Adipocyte (in vitro differentiated cells): ENCODE results near the gene DPH6.

ENCODE experiments used
- DNase-seq: peaks from one replicate; pipeline ENCODE4 v3.0.0-alpha.2; 2015; ENCODE audit warnings: low read depth
- H3K27me3 ChIP-seq: replicated peaks from 2 replicates; pipeline ENCODE4 v1.7.0; 2013; ENCODE audit warnings: mild to moderate bottlenecking, low read length, moderate library complexity; ENCODE audit not compliant: control insufficient read depth, insufficient read depth
- H3K36me3 ChIP-seq: 2 replicates; pipeline ENCODE4 v1.7.0; 2013; ENCODE audit warnings: low read length, mild to moderate bottlenecking, moderate library complexity; ENCODE audit not compliant: control insufficient read depth, insufficient read depth, severe bottlenecking
- H3K4me1 ChIP-seq: 2 replicates; pipeline ENCODE4 v1.7.0; 2013; ENCODE audit warnings: mild to moderate bottlenecking, low read length, moderate library complexity; ENCODE audit not compliant: control insufficient read depth, insufficient read depth
- H3K4me3 ChIP-seq: 2 replicates; pipeline ENCODE4 v1.7.0; 2013; ENCODE audit warnings: mild to moderate bottlenecking, low read length, moderate library complexity
- H3K9ac ChIP-seq: 2 replicates; pipeline ENCODE4 v1.7.0; 2013; ENCODE audit warnings: mild to moderate bottlenecking, low read length, moderate library complexity
- H3K9me3 ChIP-seq: 2 replicates; pipeline ENCODE4 v1.7.0; 2013; ENCODE audit warnings: mild to moderate bottlenecking, low read length, moderate library complexity; ENCODE audit not compliant: control insufficient read depth

DPH6 gene

GRCh38 chr15:35560258-35560657, 14.3 kb upstream of the DPH6 start:
- Histone ChIP-seq H3K9ac (no peak overlapping the region), H3K9me3 (no peaks in the 10 kb centered on the region), H3K4me3 (no peak overlapping the region), H3K4me1 (peaks cover 27% of the 10 kb centered on the region), H3K27me3 (no peaks in the 10 kb centered on the region), H3K36me3 (no peaks in the 10 kb centered on the region)
- DNase-seq = no peak

GRCh38 chr15:35559683-35560082, 13.7 kb upstream of the DPH6 start:
- no peak for DNase-seq
- H3K36me3 ChIP-seq = no peaks in the 10 kb centered on the region
- H3K4me1 ChIP-seq = peaks cover 27% of the 10 kb centered on the region
- no peaks in the 10 kb centered on the region for H3K27me3 ChIP-seq
- no peaks in the 10 kb centered on the region for H3K9me3 ChIP-seq
- no peak overlapping the region for H3K4me3 ChIP-seq
- no peak overlapping the region for H3K9ac ChIP-seq

GRCh38 chr15:35557544-35557943, 11.6 kb upstream of the DPH6 start:
- Histone ChIP-seq H3K27me3 (no peaks in the 10 kb centered on the region), H3K36me3 (no peaks in the 10 kb centered on the region)
- peak; percentile 51 for DNase-seq

GRCh38 chr15:35557012-35557411, 11.0 kb upstream of the DPH6 start:
- Histone ChIP-seq H3K27me3 (no peaks in the 10 kb centered on the region), H3K9me3 (no peaks in the 10 kb centered on the region), H3K4me1 (peaks cover 27% of the 10 kb centered on the region), H3K36me3 (no peaks in the 10 kb centered on the region), H3K4me3 (no peak overlapping the region), H3K9ac (no peak overlapping the region)
- DNase-seq = no peak

More at GRCh38 chr15:35557544-35557943, 11.6 kb upstream of the DPH6 start:
- peaks cover 27% of the 10 kb centered on the region for H3K4me1 ChIP-seq
- no peak overlapping the region for H3K9ac ChIP-seq
- no peak overlapping the region for H3K4me3 ChIP-seq
- no peaks in the 10 kb centered on the region for H3K9me3 ChIP-seq

GRCh38 chr15:35555244-35555643, 9.3 kb upstream of the DPH6 start:
- no peaks in the 10 kb centered on the region for H3K9me3 ChIP-seq

GRCh38 chr15:35550957-35551356, 5.0 kb upstream of the DPH6 start:
- no peak overlapping the region for H3K9ac ChIP-seq
- no peaks in the 10 kb centered on the region for H3K9me3 ChIP-seq
- no peak overlapping the region for H3K4me3 ChIP-seq
- H3K36me3 ChIP-seq = no peaks in the 10 kb centered on the region
- H3K27me3 ChIP-seq = no peaks in the 10 kb centered on the region
- H3K4me1 ChIP-seq = peaks cover 7% of the 10 kb centered on the region
- DNase-seq = no peak

More at GRCh38 chr15:35555244-35555643, 9.3 kb upstream of the DPH6 start:
- Histone ChIP-seq H3K36me3 (no peaks in the 10 kb centered on the region), H3K9ac (no peak overlapping the region), H3K4me1 (peaks cover 17% of the 10 kb centered on the region), H3K4me3 (no peak overlapping the region), H3K27me3 (no peaks in the 10 kb centered on the region)
- no peak for DNase-seq

GRCh38 chr15:35549567-35549966, 3.6 kb upstream of the DPH6 start:
- H3K9me3 ChIP-seq = no peaks in the 10 kb centered on the region
- H3K36me3 ChIP-seq = no peaks in the 10 kb centered on the region
- H3K9ac ChIP-seq = no peak overlapping the region
- H3K4me1 ChIP-seq = peaks cover 15% of the 10 kb centered on the region
- no peak for DNase-seq
- no peaks in the 10 kb centered on the region for H3K27me3 ChIP-seq
- no peak overlapping the region for H3K4me3 ChIP-seq

GRCh38 chr15:35548435-35548834, 2.5 kb upstream of the DPH6 start:
- H3K9ac ChIP-seq = no peak overlapping the region
- H3K4me1 ChIP-seq = peaks cover 16% of the 10 kb centered on the region
- H3K27me3 ChIP-seq = no peaks in the 10 kb centered on the region
- H3K4me3 ChIP-seq = no peak overlapping the region
- H3K36me3 ChIP-seq = no peaks in the 10 kb centered on the region
- H3K9me3 ChIP-seq = no peaks in the 10 kb centered on the region
- no peak for DNase-seq

GRCh38 chr15:35547775-35548364, 1.9 kb upstream of the DPH6 start:
- Histone ChIP-seq H3K4me3 (no peak overlapping the region), H3K4me1 (peaks cover 16% of the 10 kb centered on the region)
- no peak for DNase-seq

GRCh38 chr15:35546511-35547381, 781 bp upstream of the DPH6 start:
- DNase-seq = no peak
- no peaks in the 10 kb centered on the region for H3K9me3 ChIP-seq
- peak overlapping the region; percentile 98 for H3K9ac ChIP-seq
- H3K36me3 ChIP-seq = no peaks in the 10 kb centered on the region
- peaks cover 16% of the 10 kb centered on the region for H3K4me1 ChIP-seq
- H3K27me3 ChIP-seq = no peaks in the 10 kb centered on the region
- peak overlapping the region; percentile 85 for H3K4me3 ChIP-seq

More at GRCh38 chr15:35547775-35548364, 1.9 kb upstream of the DPH6 start:
- Histone ChIP-seq H3K9me3 (no peaks in the 10 kb centered on the region), H3K36me3 (no peaks in the 10 kb centered on the region), H3K27me3 (no peaks in the 10 kb centered on the region), H3K9ac (no peak overlapping the region)

GRCh38 chr15:35545316-35545823, 595 bp downstream of the DPH6 start:
- Histone ChIP-seq H3K27me3 (no peaks in the 10 kb centered on the region), H3K9ac (peak overlapping the region; percentile 98), H3K4me1 (peaks cover 24% of the 10 kb centered on the region), H3K9me3 (no peaks in the 10 kb centered on the region), H3K36me3 (no peaks in the 10 kb centered on the region), H3K4me3 (peak overlapping the region; percentile 85)
- peak; percentile 74 for DNase-seq
